Measurements from ENCODE around the gene INF2.

The INF2 gene

GRCh38 chr14:104757681-104758392 is 68.4 kb downstream of the INF2 start:
- DNase-seq (ENCODE audit: low read depth, low spot score) = no peak
- H3K4me3 ChIP-seq (ENCODE audit: low read depth, low read length) = no peak overlapping the region
- in situ Hi-C loops (cut with HindIII; ENCODE audit: low sequenced_read_pairs) = no loop called here
- no peak for TF ChIP-seq CTCF (IDR thresholded peaks at IDR 0.05; ENCODE audit: low read depth, low read length)

- DNase-seq (ENCODE audit: low read depth, low spot score) = no peak
- in situ Hi-C loops (cut with HindIII; ENCODE audit: low sequenced_read_pairs) = no loop called here
- no peak for TF ChIP-seq CTCF (IDR thresholded peaks at IDR 0.05; ENCODE audit: low read depth, low read length)
- H3K4me3 ChIP-seq (ENCODE audit: low read depth, low read length) = no peak overlapping the region
Observed at GRCh38 chr14:104758981-104759969, 69.9 kb downstream of the INF2 start.

GRCh38 chr14:104765517-104765916 is 76.1 kb downstream of the INF2 start:
- in situ Hi-C loops (cut with HindIII; ENCODE audit: low sequenced_read_pairs) = no loop called here
- H3K4me3 ChIP-seq (ENCODE audit: low read depth, low read length) = no peak overlapping the region
- no peak for DNase-seq (ENCODE audit: low read depth, low spot score)
- TF ChIP-seq CTCF (IDR thresholded peaks at IDR 0.05; ENCODE audit: low read depth, low read length) = no peak

GRCh38 chr14:104766256-104766862 is 76.9 kb downstream of the INF2 start:
- TF ChIP-seq CTCF (IDR thresholded peaks at IDR 0.05; ENCODE audit: low read depth, low read length) = no peak
- no peak for DNase-seq (ENCODE audit: low read depth, low spot score)
- no peak overlapping the region for H3K4me3 ChIP-seq (ENCODE audit: low read depth, low read length)
- in situ Hi-C loops (cut with HindIII; ENCODE audit: low sequenced_read_pairs) = no loop called here

GRCh38 chr14:104766863-104767633 is 77.6 kb downstream of the INF2 start:
- no peak for TF ChIP-seq CTCF (IDR thresholded peaks at IDR 0.05; ENCODE audit: low read depth, low read length)
- DNase-seq (ENCODE audit: low read depth, low spot score) = no peak
- H3K4me3 ChIP-seq (ENCODE audit: low read depth, low read length) = no peak overlapping the region
- in situ Hi-C loops (cut with HindIII; ENCODE audit: low sequenced_read_pairs) = no loop called here

- DNase-seq (ENCODE audit: low read depth, low spot score) = no peak
- in situ Hi-C loops (cut with HindIII; ENCODE audit: low sequenced_read_pairs) = no loop called here
- no peak for TF ChIP-seq CTCF (IDR thresholded peaks at IDR 0.05; ENCODE audit: low read depth, low read length)
- H3K4me3 ChIP-seq (ENCODE audit: low read depth, low read length) = no peak overlapping the region
Observed at GRCh38 chr14:104767634-104767918, 78.2 kb downstream of the INF2 start.
